Measurements from ENCODE around the gene BRINP2. TPM values are rescaled to one million over a fixed set of nuclear protein-coding genes. Genes with fewer than 3 reads are reported as not detected.

Gene BRINP2
- total RNA-seq, 1 donor from 2014 or later, result 0.26 TPM

GRCh38 chr1:177243773-177244172, 73.0 kb downstream of the BRINP2 start:
- no peaks in the 10 kb centered on the region for H3K9me3 Mint-ChIP-seq
- intact Hi-C loops (cut with micrococcal nuclease), result no loop called here
- no peak for DNase-seq (ENCODE audit: low spot score)
- no peak overlapping the region for H3K27ac Mint-ChIP-seq
- H3K4me3 Mint-ChIP-seq, result no peak overlapping the region
- no peaks in the 10 kb centered on the region for H3K36me3 Mint-ChIP-seq (ENCODE audit: low read depth)
- H3K4me1 Mint-ChIP-seq (ENCODE audit: low read depth), result no peaks in the 10 kb centered on the region
- H3K27me3 Mint-ChIP-seq (ENCODE audit: insufficient read depth), result no peaks in the 10 kb centered on the region

GRCh38 chr1:177246710-177247580, 76.2 kb downstream of the BRINP2 start:
- no peak overlapping the region for H3K27ac Mint-ChIP-seq
- H3K4me3 Mint-ChIP-seq, result no peak overlapping the region
- no peaks in the 10 kb centered on the region for H3K9me3 Mint-ChIP-seq
- H3K27me3 Mint-ChIP-seq (ENCODE audit: insufficient read depth), result no peaks in the 10 kb centered on the region
- no peaks in the 10 kb centered on the region for H3K36me3 Mint-ChIP-seq (ENCODE audit: low read depth)
- H3K4me1 Mint-ChIP-seq (ENCODE audit: low read depth), result no peaks in the 10 kb centered on the region
- intact Hi-C loops (cut with micrococcal nuclease), result no loop called here
- DNase-seq (ENCODE audit: low spot score), result no peak

- Mint-ChIP-seq H3K4me1 (ENCODE audit: low read depth) (no peaks in the 10 kb centered on the region), H3K27ac (no peak overlapping the region), H3K9me3 (no peaks in the 10 kb centered on the region), H3K4me3 (no peak overlapping the region), H3K36me3 (ENCODE audit: low read depth) (no peaks in the 10 kb centered on the region), H3K27me3 (ENCODE audit: insufficient read depth) (no peaks in the 10 kb centered on the region)
- intact Hi-C loops (cut with micrococcal nuclease), result no loop called here
- DNase-seq (ENCODE audit: low spot score), result no peak
These were observed 76.9 kb downstream of the BRINP2 start for GRCh38 chr1:177247623-177248176.

- Mint-ChIP-seq H3K4me3 (no peak overlapping the region), H3K36me3 (ENCODE audit: low read depth) (no peaks in the 10 kb centered on the region), H3K27me3 (ENCODE audit: insufficient read depth) (no peaks in the 10 kb centered on the region), H3K9me3 (no peaks in the 10 kb centered on the region), H3K4me1 (ENCODE audit: low read depth) (no peaks in the 10 kb centered on the region), H3K27ac (no peak overlapping the region)
- no peak for DNase-seq (ENCODE audit: low spot score)
- intact Hi-C loops (cut with micrococcal nuclease), result no loop called here
These were observed 77.5 kb downstream of the BRINP2 start for GRCh38 chr1:177248258-177248657.

- intact Hi-C loops (cut with micrococcal nuclease), result no loop called here
- Mint-ChIP-seq H3K4me3 (no peak overlapping the region), H3K9me3 (no peaks in the 10 kb centered on the region), H3K27me3 (ENCODE audit: insufficient read depth) (no peaks in the 10 kb centered on the region), H3K4me1 (ENCODE audit: low read depth) (no peaks in the 10 kb centered on the region), H3K27ac (no peak overlapping the region), H3K36me3 (ENCODE audit: low read depth) (no peaks in the 10 kb centered on the region)
- no peak for DNase-seq (ENCODE audit: low spot score)
These were observed 78.5 kb downstream of the BRINP2 start for GRCh38 chr1:177249231-177249630.

GRCh38 chr1:177252877-177253276, 82.1 kb downstream of the BRINP2 start:
- no peak for DNase-seq (ENCODE audit: low spot score)
- no peaks in the 10 kb centered on the region for H3K9me3 Mint-ChIP-seq
- no peaks in the 10 kb centered on the region for H3K27me3 Mint-ChIP-seq (ENCODE audit: insufficient read depth)
- no peaks in the 10 kb centered on the region for H3K36me3 Mint-ChIP-seq (ENCODE audit: low read depth)
- intact Hi-C loops (cut with micrococcal nuclease), result loop anchor here (10.0 kb wide), 1 partner anchor 692 kb away; no protein-coding TSS in a partner anchor
- H3K4me3 Mint-ChIP-seq, result no peak overlapping the region
- H3K4me1 Mint-ChIP-seq (ENCODE audit: low read depth), result no peaks in the 10 kb centered on the region
- H3K27ac Mint-ChIP-seq, result no peak overlapping the region

- Mint-ChIP-seq H3K4me1 (ENCODE audit: low read depth) (no peaks in the 10 kb centered on the region), H3K27me3 (ENCODE audit: insufficient read depth) (no peaks in the 10 kb centered on the region), H3K9me3 (no peaks in the 10 kb centered on the region), H3K27ac (no peak overlapping the region), H3K4me3 (no peak overlapping the region), H3K36me3 (ENCODE audit: low read depth) (no peaks in the 10 kb centered on the region)
- DNase-seq (ENCODE audit: low spot score), result no peak
- intact Hi-C loops (cut with micrococcal nuclease), result loop anchor here (10.0 kb wide), 1 partner anchor 689 kb away; no protein-coding TSS in a partner anchor
These were observed 84.7 kb downstream of the BRINP2 start for GRCh38 chr1:177255411-177255810.

GRCh38 chr1:177256153-177257075, 85.7 kb downstream of the BRINP2 start:
- Mint-ChIP-seq H3K27ac (no peak overlapping the region), H3K27me3 (ENCODE audit: insufficient read depth) (no peaks in the 10 kb centered on the region), H3K4me3 (no peak overlapping the region), H3K9me3 (no peaks in the 10 kb centered on the region), H3K36me3 (ENCODE audit: low read depth) (no peaks in the 10 kb centered on the region), H3K4me1 (ENCODE audit: low read depth) (no peaks in the 10 kb centered on the region)
- no peak for DNase-seq (ENCODE audit: low spot score)
- intact Hi-C loops (cut with micrococcal nuclease), result loop anchor here (10.0 kb wide), 1 partner anchor 688 kb away; no protein-coding TSS in a partner anchor

GRCh38 chr1:177257128-177257527, 86.4 kb downstream of the BRINP2 start:
- no peaks in the 10 kb centered on the region for H3K4me1 Mint-ChIP-seq (ENCODE audit: low read depth)
- DNase-seq (ENCODE audit: low spot score), result no peak
- H3K27me3 Mint-ChIP-seq (ENCODE audit: insufficient read depth), result no peaks in the 10 kb centered on the region
- H3K36me3 Mint-ChIP-seq (ENCODE audit: low read depth), result no peaks in the 10 kb centered on the region
- H3K9me3 Mint-ChIP-seq, result no peaks in the 10 kb centered on the region
- H3K4me3 Mint-ChIP-seq, result no peak overlapping the region
- H3K27ac Mint-ChIP-seq, result no peak overlapping the region
- intact Hi-C loops (cut with micrococcal nuclease), result loop anchor here (10.0 kb wide), 1 partner anchor 688 kb away; no protein-coding TSS in a partner anchor

- intact Hi-C loops (cut with micrococcal nuclease), result loop anchor here (10.0 kb wide), 1 partner anchor 687 kb away; no protein-coding TSS in a partner anchor
- Mint-ChIP-seq H3K4me3 (no peak overlapping the region), H3K36me3 (ENCODE audit: low read depth) (no peaks in the 10 kb centered on the region), H3K27ac (no peak overlapping the region), H3K9me3 (no peaks in the 10 kb centered on the region), H3K4me1 (ENCODE audit: low read depth) (no peaks in the 10 kb centered on the region), H3K27me3 (ENCODE audit: insufficient read depth) (no peaks in the 10 kb centered on the region)
- no peak for DNase-seq (ENCODE audit: low spot score)
These were observed 86.8 kb downstream of the BRINP2 start for GRCh38 chr1:177257576-177257975.

GRCh38 chr1:177270863-177271262, 100.1 kb downstream of the BRINP2 start:
- Mint-ChIP-seq H3K27me3 (ENCODE audit: insufficient read depth) (no peaks in the 10 kb centered on the region), H3K4me1 (ENCODE audit: low read depth) (no peaks in the 10 kb centered on the region), H3K36me3 (ENCODE audit: low read depth) (no peaks in the 10 kb centered on the region), H3K4me3 (no peak overlapping the region), H3K9me3 (no peaks in the 10 kb centered on the region), H3K27ac (no peak overlapping the region)
- DNase-seq (ENCODE audit: low spot score), result no peak
- intact Hi-C loops (cut with micrococcal nuclease), result no loop called here

- no peaks in the 10 kb centered on the region for H3K27me3 Mint-ChIP-seq (ENCODE audit: insufficient read depth)
- no peak overlapping the region for H3K27ac Mint-ChIP-seq
- DNase-seq (ENCODE audit: low spot score), result no peak
- H3K4me1 Mint-ChIP-seq (ENCODE audit: low read depth), result no peaks in the 10 kb centered on the region
- intact Hi-C loops (cut with micrococcal nuclease), result no loop called here
- H3K36me3 Mint-ChIP-seq (ENCODE audit: low read depth), result no peaks in the 10 kb centered on the region
- no peaks in the 10 kb centered on the region for H3K9me3 Mint-ChIP-seq
- H3K4me3 Mint-ChIP-seq, result no peak overlapping the region
These were observed 102.4 kb downstream of the BRINP2 start for GRCh38 chr1:177273141-177273540.

Measured in activated T-helper 1 cell treated with anti-CD3 and anti-CD28 coated beads, Interleukin-12 subunit alpha, Interleukin-12 subunit beta, Interleukin-2, Interleukin-4 antibody, amounts not matched to agents 30 ng/mL and 10 ng/mL and 1 ng/mL, durations not matched to agents 14 hours and 24 hours and 36 hours (primary cell).